Nephron (organoid): ENCODE data around the gene IFNGR1.
A peak's percentile ranks its signal among the peaks of the same experiment; 100 is the strongest.

ENCODE experiments used
- H3K27ac Mint-ChIP-seq, 3 experiments: 2 replicates each; pipeline ENCODE4 v1.8.0; 2020; ENCODE audit warnings: mixed read lengths in 3 of 3, mild to moderate bottlenecking in 2 of 3, moderate library complexity in 1 of 3
- H3K27me3 Mint-ChIP-seq: 2 replicates; pipeline ENCODE4 v1.8.0; 2021; ENCODE audit warnings: low read depth, mild to moderate bottlenecking, moderate library complexity, mixed read lengths
- H3K36me3 Mint-ChIP-seq: 2 replicates; pipeline ENCODE4 v1.8.0; 2020; ENCODE audit warnings: low read depth, mixed read lengths
- H3K4me1 Mint-ChIP-seq: 2 replicates; pipeline ENCODE4 v1.8.0; 2020; ENCODE audit warnings: mixed read lengths
- H3K4me3 Mint-ChIP-seq, 3 experiments: 2 replicates each; pipeline ENCODE4 v1.8.0; 2020; ENCODE audit warnings: mild to moderate bottlenecking in 3 of 3, mixed read lengths in 3 of 3, moderate library complexity in 2 of 3
- H3K9me3 Mint-ChIP-seq: 2 replicates; pipeline ENCODE4 v1.8.0; 2020; ENCODE audit warnings: mixed read lengths
- TF ChIP-seq, protein P1 (sequence below), 3 experiments: fragments of 200-600 bp; sonication (generic); IDR thresholded peaks; one replicate each; pipeline ENCODE4 v1.5.0; 2021; ENCODE audit warnings: antibody characterized with exemption in 3 of 3; ENCODE audit not compliant: unreplicated experiment in 3 of 3

Gene IFNGR1

DNA sequence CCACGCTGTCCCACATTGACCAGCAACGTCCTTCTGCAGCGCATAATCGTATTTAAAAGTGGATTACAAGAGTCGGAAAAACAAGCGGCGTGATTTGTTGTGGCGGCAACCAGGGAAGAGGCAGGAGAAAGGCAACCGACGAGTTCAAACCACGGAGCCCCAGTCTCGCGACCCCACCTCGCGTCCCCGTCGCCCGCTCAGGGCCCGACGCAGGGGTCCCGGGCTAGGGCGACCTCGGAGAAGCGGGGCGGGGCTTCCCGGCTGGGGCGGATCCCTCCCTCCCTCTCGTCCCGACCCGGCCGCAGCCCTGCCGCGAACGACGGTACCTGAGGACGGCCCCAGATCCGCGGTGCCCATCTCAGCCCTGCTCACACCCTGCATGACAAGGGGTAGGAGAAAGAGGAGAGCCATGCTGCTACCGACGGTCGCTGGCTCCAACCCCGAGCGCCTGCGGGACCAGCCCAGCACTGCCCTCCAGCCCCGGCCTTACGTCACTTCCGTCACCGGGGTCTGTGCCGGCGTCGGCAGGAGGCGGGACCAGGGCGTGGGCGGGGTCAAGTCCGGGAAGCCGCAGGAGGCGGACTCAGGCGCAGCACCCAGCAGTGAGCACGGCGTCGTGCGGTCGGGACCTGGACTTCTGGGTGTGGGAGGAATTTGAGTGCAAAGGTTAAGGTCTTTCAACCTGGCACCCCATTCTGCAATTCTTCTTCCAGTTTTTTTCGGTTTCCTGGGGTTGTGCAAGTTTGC lies at the start of gene IFNGR1:
Gene IFNGR1, minus strand, starts transcription at position 469 of the 747 bp plus-strand sequence. Its CDS starts 58 bp downstream, at position 411.
- H3K4me1 Mint-ChIP-seq: peaks cover 42% of the 10 kb centered on the region
- H3K27ac Mint-ChIP-seq: peak within 1 kb of the TSS; percentile 85 to 99 (median 96)
- H3K9me3 Mint-ChIP-seq: no peaks in the 10 kb centered on the region
- H3K4me3 Mint-ChIP-seq: peak within 1 kb of the TSS; percentile 91 to 98 (median 98)
- TF ChIP-seq, protein P1, sequence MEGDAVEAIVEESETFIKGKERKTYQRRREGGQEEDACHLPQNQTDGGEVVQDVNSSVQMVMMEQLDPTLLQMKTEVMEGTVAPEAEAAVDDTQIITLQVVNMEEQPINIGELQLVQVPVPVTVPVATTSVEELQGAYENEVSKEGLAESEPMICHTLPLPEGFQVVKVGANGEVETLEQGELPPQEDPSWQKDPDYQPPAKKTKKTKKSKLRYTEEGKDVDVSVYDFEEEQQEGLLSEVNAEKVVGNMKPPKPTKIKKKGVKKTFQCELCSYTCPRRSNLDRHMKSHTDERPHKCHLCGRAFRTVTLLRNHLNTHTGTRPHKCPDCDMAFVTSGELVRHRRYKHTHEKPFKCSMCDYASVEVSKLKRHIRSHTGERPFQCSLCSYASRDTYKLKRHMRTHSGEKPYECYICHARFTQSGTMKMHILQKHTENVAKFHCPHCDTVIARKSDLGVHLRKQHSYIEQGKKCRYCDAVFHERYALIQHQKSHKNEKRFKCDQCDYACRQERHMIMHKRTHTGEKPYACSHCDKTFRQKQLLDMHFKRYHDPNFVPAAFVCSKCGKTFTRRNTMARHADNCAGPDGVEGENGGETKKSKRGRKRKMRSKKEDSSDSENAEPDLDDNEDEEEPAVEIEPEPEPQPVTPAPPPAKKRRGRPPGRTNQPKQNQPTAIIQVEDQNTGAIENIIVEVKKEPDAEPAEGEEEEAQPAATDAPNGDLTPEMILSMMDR (IDR thresholded peaks at IDR 0.05; ENCODE audit: unreplicated experiment in 3 of 3): no peak
- H3K27me3 Mint-ChIP-seq: no peaks in the 10 kb centered on the region
- peaks cover 6% of the 10 kb centered on the region for H3K36me3 Mint-ChIP-seq

DNA sequence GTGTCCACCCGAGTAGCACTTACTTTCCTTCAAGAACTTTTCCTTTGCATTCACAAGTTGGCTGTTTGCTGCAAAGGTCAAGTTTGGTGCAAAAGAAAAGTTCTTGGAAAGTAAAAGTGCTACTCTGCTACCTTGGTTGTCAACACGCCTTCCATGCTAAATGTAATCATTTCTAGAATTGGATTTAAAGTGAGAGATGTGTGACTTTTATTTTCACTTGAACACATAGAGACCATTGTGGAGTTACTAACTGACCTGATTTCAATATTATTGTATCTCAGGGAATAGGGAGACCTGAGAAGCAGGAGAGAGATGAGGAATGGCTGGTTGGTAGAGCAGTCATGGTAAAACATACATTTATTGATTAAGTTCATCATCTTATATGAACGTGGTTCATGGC lies 49.7 kb upstream of the IFNGR1 start:
- Mint-ChIP-seq H3K27me3 (peaks cover 12% of the 10 kb centered on the region), H3K4me1 (no peaks in the 10 kb centered on the region), H3K9me3 (peaks cover 3% of the 10 kb centered on the region), H3K36me3 (no peaks in the 10 kb centered on the region), H3K4me3 (no peak overlapping the region), H3K27ac (no peak overlapping the region)
- TF ChIP-seq, protein P1 (IDR thresholded peaks at IDR 0.05; ENCODE audit: unreplicated experiment in 3 of 3): no peak

DNA sequence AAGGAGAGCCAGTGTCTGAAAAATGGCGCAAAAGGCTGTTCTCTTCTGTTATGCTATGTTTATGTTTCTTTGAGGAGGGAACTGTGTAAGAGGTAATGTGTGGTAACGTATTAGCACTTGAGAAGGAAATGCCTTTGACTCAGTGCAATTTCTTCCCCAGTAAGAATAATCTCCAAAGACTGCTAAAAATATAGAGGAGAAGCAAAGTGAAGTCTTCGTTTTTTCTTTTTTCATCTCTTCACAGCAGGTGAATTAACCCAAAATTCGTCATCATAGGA lies 47.1 kb upstream of the IFNGR1 start:
- peaks cover 4% of the 10 kb centered on the region for H3K4me1 Mint-ChIP-seq
- no peaks in the 10 kb centered on the region for H3K36me3 Mint-ChIP-seq
- no peak overlapping the region for H3K27ac Mint-ChIP-seq
- peaks cover 3% of the 10 kb centered on the region for H3K9me3 Mint-ChIP-seq
- H3K27me3 Mint-ChIP-seq: peaks cover 9% of the 10 kb centered on the region
- H3K4me3 Mint-ChIP-seq: no peak overlapping the region
- TF ChIP-seq, protein P1 (IDR thresholded peaks at IDR 0.05; ENCODE audit: unreplicated experiment in 3 of 3): no peak

DNA sequence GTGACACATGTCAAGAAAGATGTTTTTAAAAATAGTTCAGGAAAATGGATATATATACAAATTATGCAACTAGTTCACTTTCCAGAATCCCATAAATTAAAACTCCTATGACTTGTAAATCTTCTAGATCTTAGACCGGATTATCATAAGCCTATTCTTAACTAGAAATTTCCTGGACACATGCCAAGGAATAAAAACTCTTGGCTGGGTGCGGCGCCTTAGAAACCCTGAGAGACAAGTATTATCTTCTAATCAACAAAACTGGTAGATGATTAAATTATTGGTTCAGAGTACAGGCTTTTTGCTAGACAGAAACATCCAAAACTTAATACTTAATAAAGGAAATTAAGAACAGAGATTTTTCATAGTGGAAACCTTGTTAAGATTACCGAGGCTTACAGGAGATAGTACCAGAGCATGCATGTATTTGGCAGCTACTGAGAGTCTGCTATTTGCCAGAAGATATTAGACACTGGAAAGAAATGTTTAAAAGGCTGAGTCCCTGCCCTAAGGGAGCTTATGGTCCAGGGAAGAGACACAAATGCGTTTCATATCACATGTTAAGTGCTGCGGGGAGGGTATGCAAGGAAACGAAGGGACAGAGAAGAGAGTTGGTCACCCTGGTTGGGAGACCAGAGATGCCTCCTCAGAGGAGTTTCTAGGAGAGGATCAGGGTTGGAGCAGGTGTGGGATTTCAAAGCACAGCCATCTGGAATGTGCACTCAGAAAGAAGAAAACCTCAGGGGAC lies 46.5 kb upstream of the IFNGR1 start:
- TF ChIP-seq, protein P1 (IDR thresholded peaks at IDR 0.05; ENCODE audit: unreplicated experiment in 3 of 3): no peak
- H3K9me3 Mint-ChIP-seq: peaks cover 3% of the 10 kb centered on the region
- H3K27me3 Mint-ChIP-seq: peaks cover 6% of the 10 kb centered on the region
- H3K4me1 Mint-ChIP-seq: peaks cover 4% of the 10 kb centered on the region
- H3K4me3 Mint-ChIP-seq: no peak overlapping the region
- no peak overlapping the region for H3K27ac Mint-ChIP-seq
- no peaks in the 10 kb centered on the region for H3K36me3 Mint-ChIP-seq

DNA sequence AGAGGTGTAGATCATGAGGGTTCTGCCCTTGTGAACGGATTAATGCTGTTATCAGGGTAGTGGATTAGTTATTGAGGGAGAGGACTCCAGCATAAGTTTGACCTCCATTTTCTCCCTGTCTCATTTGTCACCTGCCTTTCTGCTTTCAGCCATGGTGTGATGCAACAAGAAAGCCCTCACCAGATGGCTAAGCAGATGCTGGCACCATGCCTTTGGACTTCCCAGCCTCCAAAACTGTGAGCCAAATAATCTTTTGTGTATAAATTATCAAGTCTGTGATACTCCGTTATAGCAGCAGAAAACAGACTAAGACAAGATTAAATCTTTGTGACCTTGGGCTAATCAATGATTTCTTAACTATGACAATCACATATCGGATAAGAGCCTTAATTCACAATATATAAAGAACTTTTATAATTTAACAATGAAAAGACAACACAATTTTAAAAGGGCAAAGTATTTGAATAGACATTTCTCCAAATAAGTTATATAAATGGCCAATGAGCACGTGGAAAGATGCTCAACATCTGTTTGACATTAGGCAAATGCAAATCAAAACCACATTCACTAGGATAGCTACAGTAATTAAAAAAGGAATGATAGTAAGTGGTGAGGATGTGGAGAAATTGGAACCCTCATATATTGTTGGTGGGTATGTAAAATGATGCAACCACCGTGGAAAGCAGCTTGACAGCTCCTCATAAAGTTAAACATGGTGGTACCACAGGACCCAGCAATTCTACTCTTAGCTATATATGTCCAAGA lies 45.3 kb upstream of the IFNGR1 start:
- peaks cover 4% of the 10 kb centered on the region for H3K4me1 Mint-ChIP-seq
- H3K36me3 Mint-ChIP-seq: no peaks in the 10 kb centered on the region
- no peak overlapping the region for H3K4me3 Mint-ChIP-seq
- TF ChIP-seq, protein P1 (IDR thresholded peaks at IDR 0.05; ENCODE audit: unreplicated experiment in 3 of 3): no peak
- H3K27me3 Mint-ChIP-seq: peaks cover 6% of the 10 kb centered on the region
- no peak overlapping the region for H3K27ac Mint-ChIP-seq
- H3K9me3 Mint-ChIP-seq: peaks cover 3% of the 10 kb centered on the region
